K562 (cell line): Measurements from ENCODE around the gene NUAK2. TPM values are rescaled to one million over a fixed set of nuclear protein-coding genes. Genes with fewer than 3 reads are reported as not detected.
A peak's percentile ranks its signal among the peaks of the same experiment; 100 is the strongest.

Experiments
- CBX1 ChIP-seq: sonication (generic); IDR thresholded peaks from 2 replicates; pipeline ENCODE4 v1.6.1; 2016; ENCODE audit warnings: antibody characterized with exemption, low read depth, mild to moderate bottlenecking
- CC2D1A ChIP-seq: fragments of 450-650 bp; IDR thresholded peaks from 2 replicates; pipeline ENCODE4 v1.6.1; 2017; ENCODE audit warnings: mild to moderate bottlenecking
- EP300 ChIP-seq: IDR thresholded peaks from 2 replicates; pipeline ENCODE4 v1.6.1; 2012; ENCODE audit warnings: low read length, improper control_type of control experiment
- HCFC1 ChIP-seq: IDR thresholded peaks from 2 replicates; pipeline ENCODE4 v1.6.1; 2012; ENCODE audit warnings: low read depth, low read length, improper control_type of control experiment
- ILK ChIP-seq: fragments of 450-650 bp; IDR thresholded peaks from 2 replicates; pipeline ENCODE4 v1.6.1; 2016; ENCODE audit warnings: missing genetic modification characterization, low read depth, mild to moderate bottlenecking, missing compliant biosample characterization, moderate library complexity, borderline replicate concordance
- KHSRP ChIP-seq: fragments of 450-650 bp; IDR thresholded peaks from 2 replicates; pipeline ENCODE4 v1.6.1; 2017
- KLF16 ChIP-seq: IDR thresholded peaks from 2 replicates; pipeline ENCODE4 v1.6.1; 2016; ENCODE audit warnings: antibody characterized with exemption
- MAFG ChIP-seq: fragments of 450-650 bp; conservative IDR thresholded peaks from 2 replicates; pipeline ENCODE4 v1.6.1; 2016; ENCODE audit warnings: missing genetic modification characterization, missing compliant biosample characterization
- MAFK ChIP-seq: IDR thresholded peaks from 2 replicates; pipeline ENCODE4 v1.6.1; 2011; ENCODE audit warnings: low read length, improper control_type of control experiment
- MTF1 ChIP-seq: fragments of 250-450 bp; sonication (Bioruptor Pico); IDR thresholded peaks from 2 replicates; pipeline ENCODE4 v1.9.0; 2021; ENCODE audit warnings: moderate library complexity, mild to moderate bottlenecking, inconsistent platforms, borderline replicate concordance
- MYC ChIP-seq, 2 experiments: fragments of 250-450 bp in 1 of 2; sonication (Bioruptor Pico) in 1 of 2; IDR thresholded peaks; 2 replicates each; pipeline versions ENCODE4 v1.5.1 to v1.6.1; 2012 to 2021; ENCODE audit warnings: low read depth in 2 of 2, borderline replicate concordance in 1 of 2, improper control_type of control experiment in 1 of 2, low read length in 1 of 2, mild to moderate bottlenecking in 1 of 2, moderate library complexity in 1 of 2
- MYNN ChIP-seq, 2 experiments: sonication (generic); formaldehyde crosslinking in 1 of 2; IDR thresholded peaks; 2 replicates each; pipeline versions ENCODE4 v1.5.0 to v1.6.1; 2016 to 2020; ENCODE audit warnings: antibody characterized with exemption in 1 of 2, missing genetic modification reagents in 1 of 2
- NCOA1 ChIP-seq: fragments of 450-650 bp; IDR thresholded peaks from 2 replicates; pipeline ENCODE4 v1.6.1; 2016; ENCODE audit warnings: low read depth
- RB1 ChIP-seq: fragments of 450-650 bp; IDR thresholded peaks from 2 replicates; pipeline ENCODE4 v1.6.1; 2017; ENCODE audit warnings: low read depth, mild to moderate bottlenecking
- SMAD3 ChIP-seq: fragments of 450-650 bp; formaldehyde crosslinking; conservative IDR thresholded peaks from 2 replicates; pipeline ENCODE4 v1.4.0; 2020; ENCODE audit warnings: mild to moderate bottlenecking
- SOX6 ChIP-seq: fragments of 450-650 bp; IDR thresholded peaks from 2 replicates; pipeline ENCODE4 v1.6.1; 2014; ENCODE audit warnings: mild to moderate bottlenecking
- SRSF7 ChIP-seq: fragments of 200-400 bp; formaldehyde crosslinking; optimal IDR thresholded peaks from 2 replicates; pipeline ENCODE3; 2017; ENCODE audit warnings: mild to moderate bottlenecking, low read depth, low read length
- TAL1 ChIP-seq: fragments of 450-650 bp; IDR thresholded peaks from 2 replicates; pipeline ENCODE4 v1.6.1; 2016; ENCODE audit warnings: mild to moderate bottlenecking
- UBTF ChIP-seq, 2 experiments: IDR thresholded peaks; 2 replicates each; pipeline ENCODE4 v1.6.1; 2012; ENCODE audit warnings: improper control_type of control experiment in 2 of 2, low read depth in 2 of 2, low read length in 2 of 2, borderline replicate concordance in 1 of 2
- ZBTB5 ChIP-seq: fragments of 450-650 bp; IDR thresholded peaks from 2 replicates; pipeline ENCODE4 v1.6.1; 2017; ENCODE audit warnings: antibody characterized with exemption
- ZNF224 ChIP-seq: sonication (generic); formaldehyde crosslinking; IDR thresholded peaks from 2 replicates; pipeline ENCODE4 v1.8.0; 2022; ENCODE audit warnings: mild to moderate bottlenecking, missing genetic modification reagents
- ZNF830 ChIP-seq: fragments of 250-450 bp; sonication (Bioruptor Pico); IDR thresholded peaks from 2 replicates; pipeline ENCODE4 v1.5.0; 2021; ENCODE audit warnings: mild to moderate bottlenecking
- polyA plus RNA-seq, 8 experiments: library from polyadenylated mRNA; depleted of rRNA in 4 of 8; stranded (reverse) in 5 of 8; unstranded in 3 of 8; fragments of >200 nt; fragmentation: Nextera tagmentation in 2 of 8; fragmentation: Illumina TruSeq in 1 of 8; extraction: Ambion mirVana in 2 of 8; extraction: Trizol in 1 of 8; gene quantifications; 2 replicates each; pipeline versions ENCODE4 v1.2.1 to v1.2.3, GENCODE V29; 2011 to 2014; ENCODE audit warnings: inconsistent platforms in 1 of 8, missing spikeins in 1 of 8
- total RNA-seq, 7 experiments: library from RNA; depleted of rRNA in 6 of 7; stranded (reverse); fragments of >200 nt in 6 of 7; fragmentation: Illumina TruSeq in 2 of 7; extraction: Trizol in 2 of 7; gene quantifications; 2 replicates each; pipeline versions ENCODE4 v1.2.1 to v1.2.3, GENCODE V29; 2011 to 2021; ENCODE audit warnings: low replicate concordance in 1 of 7
- TF ChIP-seq, protein P1 (sequence below): sonication (generic); formaldehyde crosslinking; IDR thresholded peaks from 2 replicates; pipeline ENCODE4 v1.8.0; 2022; ENCODE audit warnings: mild to moderate bottlenecking, missing genetic modification reagents, borderline replicate concordance

Gene NUAK2
- total and polyA plus RNA-seq, 9 of the 15 experiments (the other 6 are each of a cell fraction or from before 2014, with no cell fraction given), result 0.04 to 0.44 (median 0.14) TPM

DNA sequence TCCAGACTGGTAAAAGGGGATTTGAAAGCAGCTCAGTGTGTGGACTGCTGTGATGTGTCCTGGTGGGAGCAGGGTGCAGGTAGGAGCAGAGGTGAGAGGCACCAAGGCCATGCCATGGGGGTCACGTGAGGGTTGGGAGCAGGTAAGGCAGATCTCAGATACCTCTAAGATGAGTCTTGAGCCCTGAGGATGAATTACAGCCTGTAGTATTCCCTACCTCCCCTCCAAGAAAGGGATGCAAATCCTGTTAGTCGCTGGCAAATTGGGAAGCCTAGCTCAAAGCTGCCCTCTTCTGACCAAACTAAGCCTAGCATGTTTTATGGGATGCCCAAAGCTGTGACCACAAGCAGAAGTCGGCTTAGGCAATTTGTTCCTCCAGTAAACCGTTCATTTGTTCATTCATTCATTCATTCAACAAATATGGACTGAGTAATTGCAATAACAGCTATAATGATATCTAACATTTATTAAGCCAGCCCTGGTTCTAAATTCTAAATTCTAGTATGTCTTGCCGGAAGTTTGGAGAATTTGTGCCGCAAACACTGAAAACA lies 3.9 kb upstream of the NUAK2 start (continued):
- TF ChIP-seq, protein P1, sequence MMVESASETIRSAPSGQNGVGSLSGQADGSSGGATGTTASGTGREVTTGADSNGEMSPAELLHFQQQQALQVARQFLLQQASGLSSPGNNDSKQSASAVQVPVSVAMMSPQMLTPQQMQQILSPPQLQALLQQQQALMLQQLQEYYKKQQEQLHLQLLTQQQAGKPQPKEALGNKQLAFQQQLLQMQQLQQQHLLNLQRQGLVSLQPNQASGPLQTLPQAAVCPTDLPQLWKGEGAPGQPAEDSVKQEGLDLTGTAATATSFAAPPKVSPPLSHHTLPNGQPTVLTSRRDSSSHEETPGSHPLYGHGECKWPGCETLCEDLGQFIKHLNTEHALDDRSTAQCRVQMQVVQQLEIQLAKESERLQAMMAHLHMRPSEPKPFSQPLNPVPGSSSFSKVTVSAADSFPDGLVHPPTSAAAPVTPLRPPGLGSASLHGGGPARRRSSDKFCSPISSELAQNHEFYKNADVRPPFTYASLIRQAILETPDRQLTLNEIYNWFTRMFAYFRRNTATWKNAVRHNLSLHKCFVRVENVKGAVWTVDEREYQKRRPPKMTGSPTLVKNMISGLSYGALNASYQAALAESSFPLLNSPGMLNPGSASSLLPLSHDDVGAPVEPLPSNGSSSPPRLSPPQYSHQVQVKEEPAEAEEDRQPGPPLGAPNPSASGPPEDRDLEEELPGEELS, result no peak
- TF ChIP-seq MYNN (IDR thresholded peaks at IDR 0.05) (no peak), MYNN (CRISPR knock-in tag; IDR thresholded peaks at IDR 0.05) (no peak), ZNF224 (CRISPR knock-in tag) (no peak), SMAD3 (CRISPR knock-in tag) (no peak), CC2D1A (peak; percentile 76), ZBTB5 (no peak), MYC (IDR thresholded peaks at IDR 0.05; ENCODE audit: low read depth, low read length) (no peak), MYC (CRISPR knock-in tag; IDR thresholded peaks at IDR 0.05; ENCODE audit: borderline replicate concordance, low read depth) (no peak), CBX1 (no peak), MTF1 (CRISPR knock-in tag) (no peak), SRSF7 (no peak), RB1 (peak; percentile 34; the same call in 1 of the 2 replicates), SOX6 (no peak), ILK (tag) (no peak), TAL1 (no peak), MAFG (tag) (no peak), ZNF830 (CRISPR knock-in tag) (no peak), NCOA1 (no peak), HCFC1 (no peak), MAFK (no peak), KHSRP (no peak), UBTF (IDR thresholded peaks at IDR 0.05; ENCODE audit: borderline replicate concordance in 1 of 2, low read depth in 2 of 2, low read length in 2 of 2) (no peak), EP300 (no peak), KLF16 (peak; percentile 50)
